ENCODE measurements around the gene AGPAT3. TPM values are rescaled to one million over a fixed set of nuclear protein-coding genes. Genes with fewer than 3 reads are reported as not detected.

AGPAT3 gene
- polyA plus RNA-seq, 1 experiment, result 36.1 TPM

- H3K27ac ChIP-seq (ENCODE audit: low read depth, low read length), result no peak overlapping the region
- ChIA-PET POLR2A (interaction anchor here (0.6 kb wide), 1 partner anchor 56 kb away, joined by 3 read pairs; no protein-coding TSS in a partner anchor), CTCF (interaction anchor here (2.5 kb wide), 1 partner anchor 10 kb away, joined by 13 read pairs; no protein-coding TSS in a partner anchor)
Observed at GRCh38 chr21:43965911-43966585, 101.0 kb downstream of the AGPAT3 start.

DNA sequence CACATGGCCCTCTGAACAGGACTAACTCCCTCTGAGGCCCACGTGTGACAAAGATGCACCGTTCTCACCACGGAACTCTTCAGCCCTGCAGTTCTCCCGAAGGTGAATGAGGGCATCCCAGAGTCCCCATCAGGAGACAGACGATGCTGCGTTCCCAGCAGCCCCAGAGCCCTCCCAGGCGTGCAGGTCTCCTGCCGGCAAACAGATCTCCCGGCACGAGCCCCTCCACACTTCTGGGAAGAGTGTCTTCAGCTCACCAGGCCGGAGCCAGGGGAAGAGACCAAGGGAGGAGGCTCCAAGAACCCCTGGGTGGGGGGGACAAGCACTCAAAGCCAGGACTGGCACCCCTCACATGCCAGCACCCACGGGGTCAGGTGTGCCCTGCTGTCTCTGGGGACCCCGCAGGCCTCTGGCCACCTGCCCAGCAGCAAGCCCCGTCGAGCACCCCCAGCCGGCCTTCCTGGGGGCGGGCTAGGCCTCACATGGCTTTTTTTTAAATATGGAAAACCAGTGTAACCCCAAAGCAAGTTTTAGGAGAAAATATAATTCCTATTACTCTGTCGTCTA, 102.0 kb downstream of the AGPAT3 start:
- Histone ChIP-seq H3K9me3 (ENCODE audit: control insufficient read depth, insufficient read depth, low read length) (no peaks in the 10 kb centered on the region), H3K4me3 (ENCODE audit: low read depth, low read length) (no peak overlapping the region), H3K27me3 (ENCODE audit: control insufficient read depth, insufficient read depth, low read length) (no peaks in the 10 kb centered on the region), H3K27ac (ENCODE audit: low read depth, low read length) (no peak overlapping the region)
- CTCF ChIA-PET, result no interaction called here
- no peak for TF ChIP-seq CTCF (IDR thresholded peaks at IDR 0.05; ENCODE audit: low read depth, low read length)
- no peak for DNase-seq (ENCODE audit: low read depth, low spot score)
- POLR2A ChIA-PET, result no interaction called here

More at GRCh38 chr21:43965911-43966585, 101.0 kb downstream of the AGPAT3 start:
- no peak for DNase-seq (ENCODE audit: low read depth, low spot score)
- no peak for TF ChIP-seq CTCF (IDR thresholded peaks at IDR 0.05; ENCODE audit: low read depth, low read length)
- Histone ChIP-seq H3K4me3 (ENCODE audit: low read depth, low read length) (no peak overlapping the region), H3K9me3 (ENCODE audit: control insufficient read depth, insufficient read depth, low read length) (no peaks in the 10 kb centered on the region), H3K27me3 (ENCODE audit: control insufficient read depth, insufficient read depth, low read length) (no peaks in the 10 kb centered on the region)

GRCh38 chr21:43967981-43968380, 103.0 kb downstream of the AGPAT3 start:
- TF ChIP-seq CTCF (IDR thresholded peaks at IDR 0.05; ENCODE audit: low read depth, low read length), result no peak
- ChIA-PET POLR2A (no interaction called here), CTCF (no interaction called here)
- H3K4me3 ChIP-seq (ENCODE audit: low read depth, low read length), result no peak overlapping the region
- DNase-seq (ENCODE audit: low read depth, low spot score), result no peak
- H3K27ac ChIP-seq (ENCODE audit: low read depth, low read length), result no peak overlapping the region
- H3K27me3 ChIP-seq (ENCODE audit: control insufficient read depth, insufficient read depth, low read length), result no peaks in the 10 kb centered on the region
- H3K9me3 ChIP-seq (ENCODE audit: control insufficient read depth, insufficient read depth, low read length), result no peaks in the 10 kb centered on the region

DNA sequence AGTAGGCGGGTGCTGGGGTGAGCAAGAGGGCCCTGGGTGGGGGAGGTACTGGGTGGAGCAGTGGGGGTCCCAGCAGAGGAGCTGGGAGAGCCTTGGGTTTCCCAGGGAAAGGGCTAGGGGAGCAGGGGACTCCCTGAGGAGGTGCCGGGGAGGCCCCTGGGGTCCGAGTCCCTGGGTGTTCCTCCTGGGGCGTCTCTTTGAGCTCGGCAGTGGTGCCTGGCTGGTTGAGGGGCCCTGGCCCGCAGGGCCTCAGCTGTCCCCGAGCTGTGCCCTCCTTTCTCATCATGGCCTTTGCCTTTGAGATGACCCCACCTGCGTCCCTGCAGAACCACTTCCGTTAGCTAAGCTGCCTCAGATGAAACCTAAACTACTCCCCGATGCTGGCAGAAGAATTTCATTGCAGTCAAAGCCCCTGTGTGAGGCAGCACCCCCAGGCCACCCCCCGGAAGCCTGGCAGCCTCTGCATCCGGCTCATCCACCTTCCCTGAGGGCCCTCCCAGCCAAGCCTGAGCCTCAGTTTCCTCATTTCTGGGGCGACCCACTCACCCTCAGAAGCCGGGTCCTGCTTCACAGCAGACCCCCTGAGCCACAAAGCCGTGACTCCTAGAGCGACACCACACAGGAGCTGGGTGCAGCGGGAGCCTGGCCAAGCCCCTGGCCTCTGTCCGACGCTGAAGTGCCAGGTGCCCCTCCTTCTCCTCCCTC, 103.5 kb downstream of the AGPAT3 start:
- Histone ChIP-seq H3K27ac (ENCODE audit: low read depth, low read length) (no peak overlapping the region), H3K4me3 (ENCODE audit: low read depth, low read length) (no peak overlapping the region), H3K9me3 (ENCODE audit: control insufficient read depth, insufficient read depth, low read length) (no peaks in the 10 kb centered on the region; the same call in 1 of the 2 replicates), H3K27me3 (ENCODE audit: control insufficient read depth, insufficient read depth, low read length) (no peaks in the 10 kb centered on the region)
- CTCF ChIA-PET, result no interaction called here
- TF ChIP-seq CTCF (IDR thresholded peaks at IDR 0.05; ENCODE audit: low read depth, low read length), result no peak
- POLR2A ChIA-PET, result no interaction called here
- no peak for DNase-seq (ENCODE audit: low read depth, low spot score)

DNA sequence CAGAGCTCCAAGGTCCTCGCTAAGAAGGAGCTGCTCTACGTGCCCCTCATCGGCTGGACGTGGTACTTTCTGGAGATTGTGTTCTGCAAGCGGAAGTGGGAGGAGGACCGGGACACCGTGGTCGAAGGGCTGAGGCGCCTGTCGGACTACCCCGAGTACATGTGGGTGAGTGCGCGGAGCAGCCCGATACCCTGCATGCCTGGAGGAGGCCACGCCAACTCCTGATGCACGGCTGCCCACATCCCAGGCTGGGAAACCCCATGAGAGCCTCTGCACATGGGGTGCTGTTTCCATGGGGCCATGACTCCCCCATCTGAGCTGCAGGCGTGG, 104.1 kb downstream of the AGPAT3 start:
- Histone ChIP-seq H3K27ac (ENCODE audit: low read depth, low read length) (no peak overlapping the region), H3K9me3 (ENCODE audit: control insufficient read depth, insufficient read depth, low read length) (no peaks in the 10 kb centered on the region; the same call in 1 of the 2 replicates), H3K27me3 (ENCODE audit: control insufficient read depth, insufficient read depth, low read length) (no peaks in the 10 kb centered on the region), H3K4me3 (ENCODE audit: low read depth, low read length) (no peak overlapping the region)
- no peak for TF ChIP-seq CTCF (IDR thresholded peaks at IDR 0.05; ENCODE audit: low read depth, low read length)
- ChIA-PET CTCF (no interaction called here), POLR2A (no interaction called here)
- no peak for DNase-seq (ENCODE audit: low read depth, low spot score)

Data from AG04450 (cell line).